Calu3 (cell line): ENCODE data around the gene IMMP2L. TPM values are rescaled to one million over a fixed set of nuclear protein-coding genes. Genes with fewer than 3 reads are reported as not detected.

Experiments
- BruUV-seq: library from RNA; stranded (reverse); fragments of 400-500 nt; replicated peaks from 2 replicates; lab custom pipeline; 2021; lab: Mats Ljungman, UMichigan
- CTCF ChIA-PET: fragments of 300-600 bp; sonication (Branson Sonifier 250); formaldehyde crosslinking; loops from one replicate; lab custom pipeline; 2022; ENCODE audit warnings: antibody characterized with exemption; lab: Charles Lee
- DNase-seq: peaks from one replicate; pipeline ENCODE4 v3.0.0; 2022
- H3K27ac Mint-ChIP-seq: one replicate; pipeline ENCODE4 v1.8.0; 2022; ENCODE audit warnings: mixed read lengths; ENCODE audit not compliant: unreplicated experiment
- H3K27me3 Mint-ChIP-seq: one replicate; pipeline ENCODE4 v1.8.0; 2022; ENCODE audit warnings: mixed read lengths; ENCODE audit not compliant: unreplicated experiment
- H3K36me3 Mint-ChIP-seq: one replicate; pipeline ENCODE4 v1.8.0; 2022; ENCODE audit warnings: mild to moderate bottlenecking, moderate library complexity, mixed read lengths; ENCODE audit not compliant: insufficient read depth, unreplicated experiment
- H3K4me1 Mint-ChIP-seq: one replicate; pipeline ENCODE4 v1.8.0; 2022; ENCODE audit warnings: mild to moderate bottlenecking, low read depth, mixed read lengths; ENCODE audit not compliant: unreplicated experiment
- H3K4me3 Mint-ChIP-seq: one replicate; pipeline ENCODE4 v1.8.0; 2022; ENCODE audit warnings: mild to moderate bottlenecking, low read depth, moderate library complexity, mixed read lengths; ENCODE audit not compliant: unreplicated experiment
- H3K9me3 Mint-ChIP-seq: one replicate; pipeline ENCODE4 v1.8.0; 2022; ENCODE audit warnings: low read depth, mixed read lengths; ENCODE audit not compliant: unreplicated experiment
- intact Hi-C: fragments of 100-400 bp; cut with micrococcal nuclease; formaldehyde crosslinking; loops from one replicate; pipeline ENCODE4 v1.10.0; 2022; ENCODE audit not compliant: unreplicated experiment
- total RNA-seq: library from RNA; stranded (reverse); gene quantifications from 2 replicates; pipeline ENCODE4 v1.2.3, GENCODE V29; 2022
- TF ChIP-seq, protein P1 (sequence below): fragments of 200-600 bp; IDR thresholded peaks from one replicate; pipeline ENCODE4 v1.8.0; 2022; ENCODE audit warnings: antibody characterized with exemption; ENCODE audit not compliant: unreplicated experiment

IMMP2L gene
- total RNA-seq, 1 experiment from 2014 or later, result 28.6 TPM

DNA sequence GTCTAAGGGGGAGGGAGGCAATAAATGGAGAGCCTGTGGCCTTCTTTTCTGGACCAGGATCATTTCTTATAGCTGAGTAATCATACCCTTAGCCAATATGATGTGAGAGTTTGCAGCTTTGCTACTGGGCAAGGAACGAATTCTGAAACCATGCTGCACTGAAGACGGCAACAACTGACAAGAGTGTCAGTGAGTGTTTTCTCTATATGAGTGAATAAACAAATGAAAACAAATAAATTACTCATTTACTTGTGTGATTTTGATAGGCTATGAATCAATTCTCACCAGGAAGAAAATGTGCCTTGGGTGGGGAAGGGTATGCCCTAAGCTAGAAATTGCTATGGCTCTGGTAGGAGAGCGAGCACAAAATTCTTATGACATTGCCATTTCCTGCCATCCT, 550.8 kb downstream of the IMMP2L start:
- BruUV-seq, result no TSS peak
- intact Hi-C loops, result no loop called here
- TF ChIP-seq, protein P1, sequence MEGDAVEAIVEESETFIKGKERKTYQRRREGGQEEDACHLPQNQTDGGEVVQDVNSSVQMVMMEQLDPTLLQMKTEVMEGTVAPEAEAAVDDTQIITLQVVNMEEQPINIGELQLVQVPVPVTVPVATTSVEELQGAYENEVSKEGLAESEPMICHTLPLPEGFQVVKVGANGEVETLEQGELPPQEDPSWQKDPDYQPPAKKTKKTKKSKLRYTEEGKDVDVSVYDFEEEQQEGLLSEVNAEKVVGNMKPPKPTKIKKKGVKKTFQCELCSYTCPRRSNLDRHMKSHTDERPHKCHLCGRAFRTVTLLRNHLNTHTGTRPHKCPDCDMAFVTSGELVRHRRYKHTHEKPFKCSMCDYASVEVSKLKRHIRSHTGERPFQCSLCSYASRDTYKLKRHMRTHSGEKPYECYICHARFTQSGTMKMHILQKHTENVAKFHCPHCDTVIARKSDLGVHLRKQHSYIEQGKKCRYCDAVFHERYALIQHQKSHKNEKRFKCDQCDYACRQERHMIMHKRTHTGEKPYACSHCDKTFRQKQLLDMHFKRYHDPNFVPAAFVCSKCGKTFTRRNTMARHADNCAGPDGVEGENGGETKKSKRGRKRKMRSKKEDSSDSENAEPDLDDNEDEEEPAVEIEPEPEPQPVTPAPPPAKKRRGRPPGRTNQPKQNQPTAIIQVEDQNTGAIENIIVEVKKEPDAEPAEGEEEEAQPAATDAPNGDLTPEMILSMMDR, result no peak
- Mint-ChIP-seq H3K27me3 (no peaks in the 10 kb centered on the region), H3K4me3 (no peak overlapping the region), H3K36me3 (no peaks in the 10 kb centered on the region), H3K27ac (no peak overlapping the region), H3K9me3 (no peaks in the 10 kb centered on the region), H3K4me1 (no peaks in the 10 kb centered on the region)
- DNase-seq, result no peak
- CTCF ChIA-PET, result no interaction called here

DNA sequence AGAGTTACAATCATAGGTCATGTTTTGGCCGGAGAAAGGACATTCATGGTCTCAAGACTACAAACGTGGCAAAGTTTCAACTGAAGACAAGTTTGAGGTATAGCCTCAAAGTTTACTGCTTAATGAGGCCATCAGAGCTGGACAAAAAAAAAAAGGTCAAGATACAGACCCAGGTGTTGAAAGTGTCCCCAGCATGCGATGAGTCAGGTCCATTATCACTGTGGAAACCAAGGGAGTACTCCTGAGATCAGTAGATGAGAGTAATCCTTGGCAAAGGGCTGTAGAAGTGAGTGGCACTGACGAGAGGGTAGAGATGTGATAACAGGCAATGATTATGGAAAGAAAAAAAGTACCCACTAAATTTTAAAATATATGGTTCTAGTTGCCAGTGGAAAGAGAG, 551.5 kb downstream of the IMMP2L start:
- BruUV-seq, result no TSS peak
- H3K27ac Mint-ChIP-seq, result no peak overlapping the region
- TF ChIP-seq, protein P1, result no peak
- no peaks in the 10 kb centered on the region for H3K9me3 Mint-ChIP-seq
- no peak for DNase-seq
- no peaks in the 10 kb centered on the region for H3K36me3 Mint-ChIP-seq
- H3K4me3 Mint-ChIP-seq, result no peak overlapping the region
- H3K4me1 Mint-ChIP-seq, result no peaks in the 10 kb centered on the region
- CTCF ChIA-PET, result no interaction called here
- no peaks in the 10 kb centered on the region for H3K27me3 Mint-ChIP-seq
- intact Hi-C loops, result no loop called here

DNA sequence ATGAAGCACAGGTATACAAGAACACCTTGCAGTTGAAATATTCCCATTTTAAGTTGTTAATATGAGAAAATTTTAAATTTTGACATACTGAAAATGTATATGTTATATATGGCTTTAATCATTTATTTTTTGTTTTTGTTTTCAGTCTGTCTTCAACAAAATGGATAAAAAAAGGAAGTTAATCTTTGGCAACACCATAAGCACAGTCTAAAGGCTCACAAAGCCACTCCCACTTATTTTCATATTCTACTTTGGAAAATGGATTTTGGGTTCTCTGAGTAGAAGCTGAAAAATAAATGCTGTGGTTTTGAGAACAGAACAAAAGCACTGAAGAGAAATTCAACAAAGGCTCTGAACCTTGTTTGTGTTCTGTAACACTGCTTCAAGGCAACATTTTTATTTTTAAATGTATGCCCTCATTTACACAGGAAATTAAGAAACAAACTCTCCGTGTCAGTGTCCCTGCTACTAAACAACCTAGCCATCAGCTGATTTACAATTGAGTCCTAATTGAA, 552.7 kb downstream of the IMMP2L start:
- Mint-ChIP-seq H3K36me3 (no peaks in the 10 kb centered on the region), H3K27ac (no peak overlapping the region), H3K4me3 (no peak overlapping the region), H3K4me1 (no peaks in the 10 kb centered on the region), H3K9me3 (no peaks in the 10 kb centered on the region), H3K27me3 (no peaks in the 10 kb centered on the region)
- BruUV-seq, result no TSS peak
- DNase-seq, result no peak
- CTCF ChIA-PET, result no interaction called here
- intact Hi-C loops, result no loop called here
- TF ChIP-seq, protein P1, result no peak

DNA sequence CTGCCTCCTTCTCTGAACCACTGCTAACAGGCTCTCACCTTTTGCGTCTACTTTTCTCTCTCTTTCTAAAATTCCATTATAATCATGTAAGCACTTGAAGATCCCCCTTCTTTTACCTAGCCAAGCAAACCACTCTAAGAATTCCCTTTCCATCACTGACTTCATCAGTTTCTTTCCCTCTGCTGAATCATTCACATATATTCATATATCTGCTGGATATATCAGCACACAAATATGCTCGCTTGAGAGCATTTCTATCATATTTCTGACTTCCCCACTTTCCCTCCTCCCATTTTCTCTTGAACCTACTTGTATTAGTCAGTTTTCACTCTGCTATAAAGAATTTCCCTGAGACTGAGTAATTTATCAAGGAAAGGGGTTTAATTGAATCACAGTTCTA, 555.6 kb downstream of the IMMP2L start:
- CTCF ChIA-PET, result no interaction called here
- H3K9me3 Mint-ChIP-seq, result no peaks in the 10 kb centered on the region
- BruUV-seq, result no TSS peak

More for the DNA sequence above, 555.6 kb downstream of the IMMP2L start:
- Mint-ChIP-seq H3K27ac (no peak overlapping the region), H3K4me3 (no peak overlapping the region), H3K36me3 (no peaks in the 10 kb centered on the region), H3K4me1 (no peaks in the 10 kb centered on the region), H3K27me3 (no peaks in the 10 kb centered on the region)
- intact Hi-C loops, result no loop called here
- TF ChIP-seq, protein P1, result no peak
- no peak for DNase-seq
